ENCODE data around the gene CDHR3. TPM values are rescaled to one million over a fixed set of nuclear protein-coding genes. Genes with fewer than 3 reads are reported as not detected.

CDHR3 gene
- total RNA-seq, 1 donor from 2014 or later: 50.8 TPM

DNA sequence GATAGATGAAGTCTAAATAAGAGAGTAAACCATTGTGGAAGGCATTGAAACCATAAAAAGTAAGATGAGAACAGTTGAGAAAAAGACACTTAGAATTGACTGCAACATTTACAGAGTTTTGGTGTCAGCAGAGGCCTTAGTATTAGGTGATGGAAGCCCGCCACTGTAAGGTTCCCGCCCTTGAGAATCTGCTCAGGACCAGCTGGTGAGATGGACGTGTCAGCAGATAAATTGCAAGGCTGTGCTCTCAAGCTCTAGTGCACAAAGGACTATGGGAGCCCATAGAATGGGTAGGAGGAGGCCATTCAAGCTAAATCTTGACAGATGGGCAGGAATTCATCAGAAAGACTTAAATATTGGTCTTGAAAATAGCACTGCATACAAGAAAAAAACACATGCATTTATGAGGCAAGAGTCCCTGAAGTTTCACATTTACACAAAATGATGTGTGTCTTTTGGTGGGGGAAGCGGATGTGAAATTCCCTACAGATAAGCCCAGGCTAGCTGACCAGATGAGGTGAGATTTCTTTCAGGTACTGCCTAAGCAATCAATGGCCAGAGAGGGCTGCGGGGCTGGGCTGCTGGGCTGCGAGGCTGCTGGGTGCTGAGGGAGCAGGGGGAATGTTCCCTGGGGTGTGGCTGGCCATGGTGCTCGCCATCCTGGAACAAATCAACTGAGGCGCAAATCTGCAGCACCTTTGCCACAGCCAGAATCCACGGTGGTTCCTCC, 106.6 kb downstream of the CDHR3 start:
- no peak overlapping the region for H3K4me3 Mint-ChIP-seq (ENCODE audit: unreplicated experiment)
- no peaks in the 10 kb centered on the region for H3K27me3 Mint-ChIP-seq (ENCODE audit: unreplicated experiment)
- H3K9me3 Mint-ChIP-seq (ENCODE audit: unreplicated experiment): no peaks in the 10 kb centered on the region
- no peaks in the 10 kb centered on the region for H3K36me3 Mint-ChIP-seq (ENCODE audit: unreplicated experiment)
- no peak overlapping the region for H3K27ac Mint-ChIP-seq (ENCODE audit: unreplicated experiment)
- DNase-seq: no peak
- TF ChIP-seq, protein P1, sequence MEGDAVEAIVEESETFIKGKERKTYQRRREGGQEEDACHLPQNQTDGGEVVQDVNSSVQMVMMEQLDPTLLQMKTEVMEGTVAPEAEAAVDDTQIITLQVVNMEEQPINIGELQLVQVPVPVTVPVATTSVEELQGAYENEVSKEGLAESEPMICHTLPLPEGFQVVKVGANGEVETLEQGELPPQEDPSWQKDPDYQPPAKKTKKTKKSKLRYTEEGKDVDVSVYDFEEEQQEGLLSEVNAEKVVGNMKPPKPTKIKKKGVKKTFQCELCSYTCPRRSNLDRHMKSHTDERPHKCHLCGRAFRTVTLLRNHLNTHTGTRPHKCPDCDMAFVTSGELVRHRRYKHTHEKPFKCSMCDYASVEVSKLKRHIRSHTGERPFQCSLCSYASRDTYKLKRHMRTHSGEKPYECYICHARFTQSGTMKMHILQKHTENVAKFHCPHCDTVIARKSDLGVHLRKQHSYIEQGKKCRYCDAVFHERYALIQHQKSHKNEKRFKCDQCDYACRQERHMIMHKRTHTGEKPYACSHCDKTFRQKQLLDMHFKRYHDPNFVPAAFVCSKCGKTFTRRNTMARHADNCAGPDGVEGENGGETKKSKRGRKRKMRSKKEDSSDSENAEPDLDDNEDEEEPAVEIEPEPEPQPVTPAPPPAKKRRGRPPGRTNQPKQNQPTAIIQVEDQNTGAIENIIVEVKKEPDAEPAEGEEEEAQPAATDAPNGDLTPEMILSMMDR (IDR thresholded peaks at IDR 0.05; ENCODE audit: partially characterized antibody, unreplicated experiment): no peak
- H3K4me1 Mint-ChIP-seq (ENCODE audit: low read depth, unreplicated experiment): peaks cover 4% of the 10 kb centered on the region

DNA sequence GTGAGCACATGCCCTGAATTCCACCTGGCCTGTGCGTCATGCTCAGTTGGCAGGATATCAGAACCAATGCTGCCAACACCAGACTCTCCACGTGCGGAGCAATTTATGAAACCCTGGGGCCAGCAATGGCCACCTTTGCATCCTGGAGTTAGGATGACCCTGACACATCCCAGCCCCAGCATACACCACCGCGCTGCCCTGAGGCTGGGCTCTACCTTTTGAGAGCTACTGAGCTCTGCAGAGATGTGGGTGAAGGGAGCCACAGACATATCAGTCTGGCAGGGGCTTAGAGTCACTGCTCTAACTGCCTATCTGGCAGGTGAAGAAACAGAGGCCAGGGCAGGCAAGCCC, 107.1 kb downstream of the CDHR3 start:
- Mint-ChIP-seq H3K27me3 (ENCODE audit: unreplicated experiment) (no peaks in the 10 kb centered on the region), H3K9me3 (ENCODE audit: unreplicated experiment) (no peaks in the 10 kb centered on the region), H3K36me3 (ENCODE audit: unreplicated experiment) (no peaks in the 10 kb centered on the region), H3K27ac (ENCODE audit: unreplicated experiment) (no peak overlapping the region), H3K4me3 (ENCODE audit: unreplicated experiment) (no peak overlapping the region), H3K4me1 (ENCODE audit: low read depth, unreplicated experiment) (peaks cover 3% of the 10 kb centered on the region)
- no peak for DNase-seq
- TF ChIP-seq, protein P1 (IDR thresholded peaks at IDR 0.05; ENCODE audit: partially characterized antibody, unreplicated experiment): no peak

DNA sequence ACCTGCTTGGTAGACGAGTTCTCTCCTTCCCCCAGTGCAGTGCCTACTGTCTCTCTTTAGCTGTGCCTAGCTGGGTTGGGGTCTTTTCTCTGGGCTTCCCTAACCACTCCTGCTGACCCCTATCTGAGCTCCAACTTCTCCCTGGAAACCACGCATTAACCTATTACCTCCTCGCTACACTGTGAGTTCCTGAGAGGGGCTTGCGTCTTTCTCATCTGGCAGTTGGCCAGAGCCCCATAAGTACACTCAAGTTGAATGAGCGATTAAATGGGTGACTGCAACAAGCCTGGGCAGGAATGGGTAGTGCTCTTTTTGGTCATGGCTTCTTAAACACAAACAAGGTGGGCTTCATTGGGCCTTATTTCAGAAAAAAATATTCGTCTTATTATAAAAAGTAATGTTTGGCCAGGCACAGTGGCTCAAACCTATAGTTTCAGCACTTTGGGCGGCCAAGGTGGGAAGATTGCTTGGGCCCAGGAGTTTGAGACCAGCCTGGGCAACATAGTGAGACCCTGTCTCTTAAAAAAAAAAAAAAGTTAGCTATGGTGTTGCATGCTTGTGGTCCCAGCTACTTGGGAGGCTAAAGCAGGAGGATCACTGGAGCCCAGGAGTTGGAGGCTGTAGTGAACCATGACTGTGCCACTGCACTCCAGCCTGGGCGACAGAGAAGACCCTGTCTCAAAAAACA, 107.6 kb downstream of the CDHR3 start:
- DNase-seq: no peak
- Mint-ChIP-seq H3K9me3 (ENCODE audit: unreplicated experiment) (no peaks in the 10 kb centered on the region), H3K27ac (ENCODE audit: unreplicated experiment) (no peak overlapping the region), H3K4me1 (ENCODE audit: low read depth, unreplicated experiment) (peaks cover 2% of the 10 kb centered on the region), H3K36me3 (ENCODE audit: unreplicated experiment) (no peaks in the 10 kb centered on the region), H3K27me3 (ENCODE audit: unreplicated experiment) (no peaks in the 10 kb centered on the region), H3K4me3 (ENCODE audit: unreplicated experiment) (no peak overlapping the region)
- TF ChIP-seq, protein P1 (IDR thresholded peaks at IDR 0.05; ENCODE audit: partially characterized antibody, unreplicated experiment): no peak

DNA sequence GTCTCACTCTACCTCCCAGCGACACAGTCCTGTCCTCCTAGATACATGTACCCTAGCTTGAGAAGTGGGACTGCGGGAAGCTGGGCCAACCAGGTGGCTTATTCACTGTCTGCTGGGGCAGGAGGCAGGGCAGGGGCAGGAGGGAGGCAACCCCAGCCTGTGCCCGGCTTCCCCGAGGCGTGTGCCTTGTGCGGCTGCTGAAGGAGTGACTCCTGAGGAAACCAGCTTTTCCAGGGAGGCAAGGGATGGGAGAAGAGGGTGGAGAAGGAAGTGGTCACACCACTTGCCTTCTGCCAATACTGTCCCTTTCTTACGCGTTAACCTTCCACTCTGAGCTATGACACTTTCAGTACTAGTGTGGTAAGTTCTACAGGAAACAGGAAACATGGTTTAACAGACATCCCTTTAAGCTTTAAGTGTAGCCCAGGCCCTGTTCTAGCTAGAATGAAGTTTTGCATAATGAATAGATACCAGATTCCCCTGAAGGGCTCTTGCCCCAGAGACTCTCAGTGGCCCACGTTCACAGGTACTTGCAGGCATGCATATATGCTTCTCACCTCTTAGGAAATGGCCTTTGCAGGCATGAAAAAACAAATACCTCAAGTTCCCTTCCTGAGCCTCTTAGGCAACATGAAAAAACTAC, 108.4 kb downstream of the CDHR3 start:
- H3K27me3 Mint-ChIP-seq (ENCODE audit: unreplicated experiment): no peaks in the 10 kb centered on the region
- DNase-seq: no peak
- no peak overlapping the region for H3K4me3 Mint-ChIP-seq (ENCODE audit: unreplicated experiment)
- H3K36me3 Mint-ChIP-seq (ENCODE audit: unreplicated experiment): no peaks in the 10 kb centered on the region
- TF ChIP-seq, protein P1 (IDR thresholded peaks at IDR 0.05; ENCODE audit: partially characterized antibody, unreplicated experiment): no peak
- H3K27ac Mint-ChIP-seq (ENCODE audit: unreplicated experiment): no peak overlapping the region
- no peaks in the 10 kb centered on the region for H3K9me3 Mint-ChIP-seq (ENCODE audit: unreplicated experiment)
- H3K4me1 Mint-ChIP-seq (ENCODE audit: low read depth, unreplicated experiment): peaks cover 2% of the 10 kb centered on the region
